MM.1S (cell line): ENCODE data around the gene ATG5.

Experiments
- CTCF ChIP-seq: fragments of 300-600 bp; sonication (generic); IDR thresholded peaks from 2 replicates; pipeline ENCODE4 v1.5.1; 2016; ENCODE audit warnings: antibody characterized with exemption, low read length, mixed read lengths
- EZH2 ChIP-seq: fragments of 300-600 bp; sonication (generic); optimal IDR thresholded peaks from 2 replicates; pipeline ENCODE3; 2017; ENCODE audit warnings: low read depth, mild to moderate bottlenecking, antibody characterized with exemption, low read length, mixed read lengths

- TF ChIP-seq EZH2 (no peak), CTCF (no peak)
These were observed 66.8 kb downstream of the ATG5 start for GRCh38 chr6:106258726-106259125.
